ENCODE measurements around the gene CFB.

- TF ChIP-seq CTCF (IDR thresholded peaks at IDR 0.05) (no peak), POLR2A (IDR thresholded peaks at IDR 0.05) (no peak), EP300 (IDR thresholded peaks at IDR 0.05) (no peak), POLR2AphosphoS5 (IDR thresholded peaks at IDR 0.05) (no peak)
These were observed 12.5 kb downstream of the CFB start for GRCh38 chr6:31958412-31958740.

Data from gastroesophageal sphincter (tissue), 3 donors.